HG02798 (cell line): ENCODE measurements around the gene CA5B.
"Not testable (repeated sequence)": the region's sequence is repeated elsewhere in the genome, so short reads cannot be mapped to it uniquely, and the experiment has no call there.

Experiments
- ATAC-seq: cut with Tn5 transposase; IDR thresholded peaks from one replicate; pipeline ENCODE4 v1.9.1; 2021; ENCODE audit warnings: mild to moderate bottlenecking; ENCODE audit not compliant: unreplicated experiment, poor library complexity

The CA5B gene

DNA sequence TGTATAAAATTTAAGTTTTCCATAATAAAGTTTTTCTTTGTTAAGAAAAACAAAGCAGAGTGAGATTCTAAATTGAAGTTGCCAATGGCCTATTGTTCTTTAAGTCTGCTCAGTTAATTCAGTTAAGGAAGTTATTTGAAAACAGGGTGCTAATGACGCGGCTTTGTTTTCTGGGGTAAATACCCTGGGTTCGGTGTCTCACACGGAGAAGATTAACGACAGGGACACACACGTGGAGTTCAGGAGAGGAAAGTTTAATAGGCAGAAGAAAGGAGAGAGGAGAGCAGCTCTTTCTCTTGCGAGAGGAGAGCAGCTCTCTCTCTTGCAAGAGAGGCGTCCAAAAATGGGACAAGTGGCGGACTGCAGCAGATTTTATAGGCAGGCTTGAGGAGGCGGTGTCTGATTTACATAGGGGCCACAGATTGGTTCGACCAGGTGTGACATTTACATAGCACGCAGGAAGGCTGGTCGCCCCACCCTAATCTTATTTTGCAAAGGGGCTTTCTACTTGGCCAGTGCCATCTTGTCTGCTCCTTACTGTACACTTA is 9.6 kb downstream of the CA5B start:
- ATAC-seq = no peak

DNA sequence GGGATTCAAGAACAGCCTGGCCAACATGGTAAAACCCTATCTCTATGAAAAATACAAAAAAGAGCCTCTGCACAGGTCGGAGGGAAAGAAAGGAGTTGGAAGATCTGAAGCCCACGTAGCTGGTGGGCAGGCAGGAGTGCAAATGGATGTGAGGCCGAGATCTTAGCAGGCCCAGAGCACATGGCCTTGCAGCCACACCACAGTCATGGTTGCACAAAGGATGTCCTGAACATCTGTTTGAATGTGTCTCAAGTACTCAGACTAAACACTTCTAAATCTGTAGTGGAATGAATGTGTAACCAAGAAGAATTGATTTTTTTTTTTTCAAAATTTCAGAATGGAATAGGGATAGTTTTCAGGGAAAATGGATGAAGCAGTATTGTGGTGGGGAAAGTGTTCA is 10.8 kb downstream of the CA5B start:
- no peak for ATAC-seq

DNA sequence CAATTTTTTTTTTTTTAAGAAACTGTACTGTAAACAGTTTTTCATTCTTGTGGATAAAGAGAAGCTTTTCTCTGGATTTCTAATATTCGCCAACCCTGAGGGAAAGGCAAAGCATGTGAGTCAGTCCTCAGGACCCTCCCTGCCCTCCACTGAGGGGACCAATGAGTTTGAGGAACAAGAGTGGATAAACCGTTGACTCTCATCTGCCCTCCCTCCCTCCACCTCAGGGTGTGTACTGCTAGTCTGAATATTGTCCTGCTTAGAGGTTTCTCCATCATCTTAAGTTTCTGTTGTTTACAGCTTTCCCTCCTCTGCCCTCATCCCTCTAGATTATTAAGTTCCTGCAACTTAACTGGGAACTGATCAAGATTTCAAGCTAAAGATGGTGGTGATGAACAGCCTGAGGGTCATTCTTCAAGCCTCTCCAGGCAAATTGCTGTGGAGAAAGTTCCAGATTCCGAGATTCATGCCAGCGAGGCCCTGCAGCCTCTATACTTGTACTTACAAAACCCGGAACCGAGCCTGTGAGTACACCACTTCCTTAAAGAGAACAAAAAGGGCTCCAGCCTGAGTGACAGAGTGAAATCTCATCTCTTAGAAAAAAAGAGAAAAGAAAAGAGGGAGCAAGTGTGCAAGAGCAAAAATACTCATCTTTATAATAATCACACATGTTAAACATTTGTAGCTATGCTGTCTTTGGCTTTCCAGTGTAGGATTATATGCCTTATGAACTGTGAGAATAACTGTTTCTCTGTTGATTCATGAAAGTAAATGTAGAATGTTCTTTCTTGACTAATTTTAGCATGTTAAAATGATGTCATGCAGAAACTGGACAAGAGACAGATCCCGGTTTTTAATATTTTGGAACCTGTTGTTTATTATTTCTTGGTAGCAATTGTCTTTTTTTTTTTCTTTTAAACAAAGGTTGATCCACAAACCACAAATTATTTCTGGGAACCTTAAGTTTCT is 11.9 kb downstream of the CA5B start:
- peak; percentile 80 for ATAC-seq

DNA sequence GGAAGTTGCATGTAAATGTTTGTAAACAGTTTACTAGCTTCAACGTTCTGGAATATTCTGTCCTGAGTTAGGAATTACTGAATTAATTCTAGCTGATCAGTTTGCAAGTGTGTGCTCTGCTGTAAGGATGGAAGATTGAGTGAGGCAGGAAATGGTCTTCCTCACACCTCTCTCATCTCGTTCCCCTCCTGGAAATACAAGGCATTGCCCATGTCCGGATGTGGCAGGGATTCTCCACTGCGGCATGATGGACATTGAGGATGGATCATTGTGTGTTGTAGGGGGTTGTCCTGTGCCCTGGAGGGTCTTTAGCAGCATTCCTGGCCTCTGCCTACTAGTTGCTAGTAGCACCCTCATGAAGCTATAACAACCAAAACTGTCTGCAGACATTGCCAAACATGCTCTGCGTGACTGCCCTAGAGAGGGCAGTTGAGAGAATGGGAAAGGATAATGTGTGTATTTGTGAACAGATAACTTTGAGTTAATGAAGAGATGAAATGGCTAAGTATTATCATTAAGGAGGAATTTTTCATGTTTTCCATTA is 12.6 kb downstream of the CA5B start:
- ATAC-seq = no peak

DNA sequence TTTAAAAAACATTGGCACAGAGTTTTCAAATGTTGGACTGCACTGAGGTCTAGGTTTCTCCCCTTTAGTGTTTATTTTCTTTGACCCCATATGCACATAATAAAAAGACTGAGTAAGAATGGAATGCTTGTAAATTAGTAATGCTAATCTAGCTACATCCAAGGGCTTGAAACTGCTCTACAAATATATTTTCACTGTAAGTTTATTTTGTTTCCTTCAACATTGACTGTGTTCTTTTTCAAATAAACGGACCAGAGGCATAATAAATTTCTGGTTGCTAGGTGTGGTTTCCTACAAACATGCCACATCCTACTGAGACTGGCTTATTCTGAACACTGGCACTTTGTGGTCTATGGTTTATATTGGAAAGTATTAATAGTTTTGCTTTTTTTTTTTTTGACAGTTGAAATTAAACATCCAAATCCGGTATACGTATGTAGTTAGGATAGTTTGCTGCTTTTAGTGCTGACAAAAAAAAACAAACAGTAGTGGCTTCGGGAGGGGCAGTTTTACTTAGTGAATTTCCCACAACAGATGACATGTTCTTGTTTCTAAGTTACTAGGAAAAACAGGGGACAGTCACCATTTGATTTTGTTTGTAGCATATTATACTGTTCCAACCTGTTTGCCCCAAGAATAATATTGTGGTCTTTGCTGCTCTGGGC is 13.2 kb downstream of the CA5B start:
- ATAC-seq = no peak

DNA sequence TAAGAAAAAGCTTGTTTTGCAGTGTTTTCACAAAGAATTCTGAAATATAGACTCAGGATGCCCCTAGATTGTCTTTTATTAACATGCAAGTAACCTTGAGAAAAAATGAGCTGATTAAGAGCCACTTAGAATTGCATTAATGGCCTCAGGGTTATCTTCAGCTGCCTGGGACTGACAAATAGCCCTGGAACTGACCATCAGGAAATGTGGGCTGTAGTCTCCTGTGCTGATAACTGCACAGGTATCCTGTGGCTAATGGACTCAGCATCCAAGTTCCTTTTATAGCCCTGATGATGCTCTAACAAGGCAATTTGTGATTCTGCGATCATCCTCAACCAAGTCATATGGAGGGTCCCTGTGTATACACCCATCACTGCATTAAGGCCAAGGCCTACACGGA is 17.0 kb downstream of the CA5B start:
- no peak for ATAC-seq

DNA sequence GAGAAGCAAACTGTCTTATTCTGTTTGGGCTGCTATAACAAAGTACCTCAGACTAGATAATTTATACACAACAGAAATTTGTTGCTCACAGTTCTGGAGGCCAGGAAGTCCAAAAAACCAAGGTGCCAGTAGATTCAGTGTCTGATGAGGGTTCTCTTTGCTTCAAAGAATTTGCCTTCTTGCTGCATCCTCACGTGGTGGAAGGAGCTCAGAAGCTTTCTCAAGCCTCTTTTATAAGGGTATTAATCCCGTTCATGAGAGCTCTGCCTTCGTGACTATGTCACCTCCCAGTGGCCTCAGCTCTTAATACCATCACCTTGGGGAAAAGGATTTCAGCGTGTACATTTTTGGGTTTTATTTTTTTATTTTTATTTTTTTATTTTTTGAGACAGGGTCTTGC is 20.1 kb downstream of the CA5B start:
- ATAC-seq = no peak

DNA sequence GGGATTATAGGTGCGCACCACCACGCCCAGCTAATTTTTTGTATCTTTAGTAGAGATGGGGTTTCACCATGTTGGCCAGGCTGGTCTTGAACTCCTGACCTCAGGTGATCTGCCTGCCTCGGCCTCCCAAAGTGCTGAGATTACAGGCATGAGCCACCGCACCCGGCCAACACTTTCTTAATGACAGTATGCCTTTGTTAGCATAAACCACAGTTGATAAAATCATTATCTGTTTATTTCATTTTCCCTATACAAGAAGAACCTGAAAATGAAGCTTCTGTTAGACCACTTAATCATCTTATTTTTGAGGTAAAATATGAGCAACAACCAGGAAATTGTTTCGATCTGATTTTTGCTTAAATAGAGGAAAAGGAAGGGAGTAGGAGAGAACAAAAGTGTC is 21.8 kb downstream of the CA5B start:
- ATAC-seq = not testable (repeated sequence)

DNA sequence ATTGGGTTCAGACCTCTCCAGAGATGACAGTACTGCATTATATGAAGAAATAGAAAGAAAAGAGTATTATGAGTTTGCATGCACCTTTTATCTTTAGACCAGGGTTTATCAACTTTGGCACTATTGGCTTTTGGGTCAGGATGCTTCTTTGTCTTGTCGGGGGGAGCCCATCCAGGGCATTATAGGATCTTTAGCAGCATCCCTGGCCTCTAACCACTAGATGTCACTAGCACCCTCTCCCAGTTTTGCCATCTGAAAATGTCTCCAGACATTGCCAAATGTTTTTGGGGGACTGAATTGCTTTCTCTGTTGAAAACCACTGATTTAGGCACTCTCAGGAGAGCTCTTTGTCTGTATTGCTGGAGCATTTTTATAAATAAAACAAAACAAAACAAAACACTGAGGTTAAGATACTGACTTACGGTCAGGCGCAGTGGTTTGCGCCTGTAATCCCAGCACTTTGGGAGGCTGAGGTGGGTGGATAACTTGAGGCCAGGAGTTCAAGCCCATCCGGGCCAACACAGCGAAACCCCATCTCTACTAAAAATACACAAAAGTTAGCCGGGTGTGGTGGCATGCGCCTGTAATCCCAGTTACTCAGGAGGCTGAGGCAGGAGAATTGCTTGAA is 23.6 kb downstream of the CA5B start:
- ATAC-seq = no peak

DNA sequence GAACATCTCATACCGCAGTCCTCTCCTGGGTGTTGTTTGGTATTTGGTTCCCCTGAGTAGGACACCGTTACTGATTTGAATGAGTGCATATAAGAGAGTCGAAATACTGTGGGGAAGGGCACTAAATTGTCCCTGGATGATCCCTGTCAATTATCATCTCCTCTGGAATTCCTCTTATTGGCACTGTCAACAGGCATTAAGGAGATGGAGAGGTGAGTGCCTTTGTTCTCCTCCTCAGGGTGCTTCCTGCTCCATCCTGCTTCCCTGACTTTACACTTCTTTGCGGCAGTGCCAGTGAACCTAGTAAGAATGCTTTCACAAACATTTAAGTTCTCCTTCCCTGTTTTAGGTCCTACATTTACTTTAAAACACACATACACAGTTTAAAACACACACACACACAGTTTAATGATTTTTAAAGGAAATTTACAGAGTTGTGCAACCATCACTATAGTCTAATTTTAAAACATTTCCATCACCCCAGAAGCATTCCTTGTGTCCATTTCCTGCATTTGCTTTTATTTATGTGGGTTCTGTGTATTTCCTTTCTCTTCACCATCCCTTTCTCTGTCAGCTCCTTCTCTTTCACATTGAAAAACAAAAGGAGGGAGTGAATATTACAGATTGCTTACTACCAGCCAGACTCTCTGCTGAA is 31.4 kb downstream of the CA5B start:
- ATAC-seq = no peak

DNA sequence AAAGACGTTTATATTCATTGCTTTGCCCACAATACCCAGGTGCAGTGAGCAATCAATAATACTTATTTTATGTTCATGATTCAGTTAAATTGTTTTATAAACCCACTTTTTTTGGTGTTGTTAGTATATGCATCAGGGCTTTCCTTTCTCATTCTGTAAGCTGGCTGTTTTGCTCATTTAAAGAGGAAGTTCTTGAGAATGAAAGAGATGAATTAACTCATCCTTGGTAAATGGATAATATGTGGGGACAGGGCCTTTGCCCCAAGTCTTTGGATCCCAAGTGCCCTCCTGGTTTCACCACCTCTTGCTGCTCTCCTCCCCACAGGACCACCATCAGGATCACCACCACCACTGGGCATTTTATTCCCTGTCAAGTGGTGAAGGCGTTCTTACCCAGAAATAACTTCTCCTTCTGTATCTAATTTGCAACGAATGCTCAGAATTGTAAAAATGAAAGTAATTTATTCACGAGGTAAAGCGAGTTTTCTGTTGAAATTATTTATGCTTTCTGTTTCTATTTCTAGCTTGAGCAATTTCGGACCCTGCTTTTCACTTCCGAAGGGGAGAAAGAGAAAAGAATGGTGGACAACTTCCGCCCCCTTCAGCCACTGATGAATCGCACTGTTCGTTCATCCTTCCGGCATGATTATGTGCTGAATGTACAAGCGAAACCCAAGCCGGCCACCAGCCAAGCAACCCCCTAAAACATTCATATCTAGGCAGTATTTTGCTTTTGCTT is 44.1 kb downstream of the CA5B start:
- ATAC-seq = peak; percentile 89

DNA sequence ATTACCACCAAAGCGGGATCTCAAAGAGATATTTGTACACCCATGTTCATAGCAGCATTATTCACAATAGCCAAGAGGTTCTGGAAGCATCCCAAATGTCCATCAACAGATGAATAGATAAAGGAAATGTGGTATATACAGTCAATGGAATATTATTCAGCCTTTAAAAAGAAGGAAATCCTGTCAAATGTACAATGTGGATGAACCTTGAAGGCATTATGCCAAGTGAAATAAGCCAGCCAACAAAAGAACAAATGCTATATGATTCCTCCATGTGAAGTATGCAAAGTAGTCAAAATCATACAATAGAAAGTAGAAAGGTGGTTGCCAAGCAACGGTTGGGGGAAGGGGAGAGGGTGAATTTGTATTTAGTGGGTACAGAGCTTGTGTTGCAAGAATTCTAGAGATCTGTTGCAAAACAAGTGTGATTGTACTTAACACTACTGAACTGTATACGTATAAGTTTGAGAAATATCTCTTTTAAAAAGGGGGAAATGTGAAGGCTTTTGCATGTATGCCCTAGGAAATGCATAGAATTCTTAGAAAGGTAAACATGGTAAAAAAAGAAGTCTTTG is 47.2 kb downstream of the CA5B start:
- ATAC-seq = no peak

DNA sequence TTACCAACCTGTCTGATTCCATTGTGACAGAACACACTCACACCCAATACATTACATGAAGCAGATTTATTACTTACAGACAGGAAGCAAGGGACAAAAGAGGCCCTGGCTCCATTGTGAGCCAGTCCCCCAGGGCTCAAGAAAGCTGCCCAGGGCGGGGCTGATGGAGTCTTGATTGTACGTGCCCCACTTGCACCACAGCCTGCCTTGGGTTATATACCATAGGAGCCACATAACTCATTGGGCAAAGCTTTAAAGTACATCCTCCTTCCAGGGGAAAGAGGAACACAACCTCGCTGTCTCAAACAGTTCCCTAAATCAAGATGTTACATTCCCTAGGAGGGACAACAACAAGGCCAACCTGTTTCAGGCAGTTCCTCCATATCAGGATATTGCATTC is 48.8 kb downstream of the CA5B start:
- ATAC-seq = no peak

DNA sequence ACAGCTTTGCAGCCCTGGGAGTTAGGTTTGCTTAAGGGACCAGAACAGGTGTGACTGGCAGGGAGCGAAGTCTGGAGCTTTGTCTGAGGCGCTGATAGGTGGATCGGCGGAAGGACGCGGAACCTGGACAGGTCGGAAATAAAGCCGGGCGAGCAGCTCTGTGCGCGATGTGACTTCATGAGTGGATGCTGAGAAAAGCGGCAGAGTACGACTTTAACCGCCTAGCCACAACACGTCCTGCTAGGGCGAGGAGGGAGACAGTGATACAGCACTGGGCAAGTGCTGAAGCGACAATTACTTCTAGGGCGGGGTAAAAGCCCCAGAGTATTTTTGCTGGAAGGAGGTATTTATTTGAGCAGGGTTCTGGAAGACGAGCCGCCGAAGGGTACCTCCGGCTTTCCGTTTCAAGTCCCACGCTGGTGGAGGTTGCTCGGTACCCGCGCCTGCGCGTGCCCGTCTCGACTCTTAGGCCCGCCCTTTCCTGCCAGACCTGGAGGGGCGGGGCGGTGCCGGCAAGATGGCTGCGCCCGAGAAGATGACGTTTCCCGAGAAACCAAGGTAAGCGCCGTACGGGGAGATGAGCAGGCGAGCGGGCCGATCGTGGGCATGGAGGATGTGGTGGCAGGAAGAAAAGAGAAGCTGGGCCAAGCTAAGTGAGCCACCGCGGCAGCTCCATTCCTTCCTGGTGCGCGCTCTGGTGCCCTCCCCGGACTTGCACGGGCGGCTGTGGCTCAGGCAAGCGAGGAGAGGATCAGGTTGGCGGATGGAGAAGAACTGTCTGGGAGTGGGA is 52.1 kb downstream of the CA5B start, which contains the start of gene ZRSR2:
TSS of gene ZRSR2 (plus strand) at position 506 of the 790 bp plus-strand sequence. CDS start at position 518, 12 bp downstream.
- ATAC-seq = peak; percentile 95

DNA sequence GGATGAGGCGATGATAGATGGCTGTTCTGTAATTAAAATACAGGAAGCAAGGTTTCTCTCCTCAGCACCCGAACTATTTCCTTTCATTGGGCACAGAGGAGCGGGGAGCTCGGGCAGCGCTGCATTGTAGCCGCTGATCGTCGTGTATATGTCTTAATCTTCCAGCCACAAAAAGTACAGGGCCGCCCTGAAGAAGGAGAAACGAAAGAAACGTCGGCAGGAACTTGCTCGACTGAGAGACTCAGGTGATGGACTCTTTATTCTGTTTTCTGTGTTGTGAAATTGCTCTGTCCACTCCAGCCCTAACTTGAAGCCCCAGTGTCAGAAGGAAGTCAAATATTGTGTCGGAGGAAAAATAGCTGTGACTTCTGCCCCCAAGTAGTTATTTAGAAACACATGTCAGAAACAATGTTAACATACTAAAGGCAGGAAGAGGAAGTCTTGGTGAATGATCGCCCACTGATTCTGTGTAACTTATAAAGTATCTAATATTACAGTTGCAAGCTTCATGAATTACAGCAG is 52.8 kb downstream of the CA5B start:
- ATAC-seq = no peak

DNA sequence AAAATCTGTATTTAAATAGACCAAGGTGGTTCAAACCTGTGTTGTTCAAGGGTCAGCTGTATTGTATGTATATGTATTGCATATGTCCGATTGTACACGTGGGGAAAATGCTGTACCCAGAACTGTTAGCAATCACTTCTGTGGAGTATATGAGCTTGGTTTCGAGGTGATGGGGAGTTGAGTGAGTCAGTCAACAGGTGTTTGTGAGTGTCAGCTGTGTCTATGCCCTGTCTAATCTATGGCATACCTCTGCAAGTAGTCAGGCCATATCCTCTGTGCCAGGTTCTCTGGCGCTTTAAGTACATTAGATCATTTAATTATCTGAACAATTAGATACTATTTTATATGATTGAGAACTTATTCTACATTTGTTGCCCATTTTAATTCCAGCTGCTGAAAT is 59.6 kb downstream of the CA5B start:
- no peak for ATAC-seq

DNA sequence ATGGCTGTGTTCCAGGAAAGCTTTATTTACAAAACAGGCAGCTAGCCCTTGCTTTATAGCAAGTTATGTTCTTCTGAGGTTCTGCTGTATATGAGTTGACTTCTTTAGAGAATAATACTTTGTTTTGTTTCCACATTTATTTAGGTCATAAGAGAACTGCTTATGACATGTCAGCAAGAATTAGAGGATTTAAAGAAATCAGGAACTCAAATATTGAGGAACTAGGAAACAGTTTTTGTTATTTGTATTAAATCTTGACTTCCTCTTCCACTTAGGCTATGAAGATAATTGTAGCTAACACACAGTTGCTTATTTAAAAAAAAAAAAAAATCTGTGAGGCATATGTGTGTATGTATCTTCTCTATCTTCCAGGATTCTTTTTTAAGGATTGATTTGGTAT is 66.5 kb downstream of the CA5B start:
- no peak for ATAC-seq

DNA sequence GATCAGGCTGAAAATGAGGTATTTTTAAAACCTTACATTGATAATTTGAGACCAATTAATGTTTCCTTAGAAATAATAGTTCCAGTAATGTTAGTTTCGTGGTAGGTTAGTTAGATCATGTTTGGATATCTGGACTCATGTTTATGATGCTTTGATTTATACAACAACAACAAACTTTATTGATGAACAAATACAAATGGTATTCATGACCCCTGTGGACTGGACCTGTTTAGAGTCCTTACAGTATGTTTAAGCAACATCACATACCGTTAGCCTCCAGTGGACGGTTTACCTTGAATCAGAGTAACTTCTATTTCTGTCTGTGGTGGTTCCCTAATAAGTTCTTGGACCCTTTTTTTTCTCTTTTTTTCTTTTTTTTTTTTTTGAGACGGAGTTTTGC is 70.2 kb downstream of the CA5B start:
- ATAC-seq = no peak
